CD4-positive, alpha-beta T cell treated with Interleukin-10 for 1 hour (primary cell): ENCODE data around the gene QTRT2.

Experiments used
- DNase-seq: peaks from one replicate; pipeline ENCODE4 v3.0.0-alpha.2; 2020

The QTRT2 gene

DNA sequence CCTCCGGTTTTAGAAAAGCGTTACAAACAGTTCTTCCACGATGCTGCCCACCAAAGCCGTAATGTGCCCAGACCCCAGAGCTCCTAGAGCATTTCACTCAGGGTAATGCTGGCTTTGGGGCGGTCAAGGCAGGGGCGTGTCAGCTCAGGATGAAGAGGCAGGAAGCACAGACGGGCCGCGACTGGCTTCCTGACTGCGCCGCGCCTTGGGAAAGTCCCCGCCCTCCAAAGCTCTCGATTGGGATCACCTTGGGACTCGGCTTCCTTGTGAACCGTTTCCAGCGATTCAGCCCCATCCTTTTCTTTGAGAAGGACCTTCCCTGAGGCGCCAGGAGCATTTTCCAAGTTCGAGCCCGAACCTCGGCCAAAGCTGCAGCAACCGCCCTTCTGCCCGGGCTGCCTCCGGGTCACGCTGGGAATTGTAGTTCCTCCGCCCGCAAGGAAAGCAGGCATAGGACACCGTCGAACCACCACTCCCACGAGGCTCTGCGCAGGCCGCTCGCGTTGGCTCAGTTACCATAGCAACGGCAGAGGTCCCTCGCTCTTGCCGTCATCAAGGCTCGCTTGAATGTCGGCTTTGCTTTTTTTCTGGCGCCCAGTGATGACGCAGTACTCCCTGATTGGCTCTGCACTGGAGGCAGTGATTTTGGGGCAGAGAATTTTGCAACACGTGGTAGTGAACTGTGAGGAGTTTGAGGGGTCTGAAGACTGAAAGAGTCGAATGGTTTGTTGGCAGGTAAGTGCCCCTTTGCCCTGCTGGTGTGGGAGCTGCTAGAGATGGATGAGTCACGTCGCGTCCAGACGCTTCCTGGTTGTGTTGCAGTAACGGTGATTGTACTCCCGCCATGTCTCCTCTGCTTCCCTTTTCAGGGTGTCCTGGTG is at the start of gene QTRT2, which contains the start of gene CCDC191:
TSS of gene QTRT2 (plus strand) at position 608 of the 881 bp plus-strand sequence. CDS start 8,521 bp downstream, outside the sequence.
TSS of gene CCDC191 (minus strand) at position 397 of the 881 bp plus-strand sequence. CDS start at position 337, 60 bp downstream.
- peak; percentile 99 for DNase-seq

- DNase-seq: no peak
These were observed 45.3 kb upstream of the QTRT2 start for GRCh38 chr3:114011059-114011797.

- no peak for DNase-seq
These were observed 42.3 kb upstream of the QTRT2 start for GRCh38 chr3:114014211-114014610.

- no peak for DNase-seq
These were observed 37.1 kb upstream of the QTRT2 start for GRCh38 chr3:114019486-114019885.

DNA sequence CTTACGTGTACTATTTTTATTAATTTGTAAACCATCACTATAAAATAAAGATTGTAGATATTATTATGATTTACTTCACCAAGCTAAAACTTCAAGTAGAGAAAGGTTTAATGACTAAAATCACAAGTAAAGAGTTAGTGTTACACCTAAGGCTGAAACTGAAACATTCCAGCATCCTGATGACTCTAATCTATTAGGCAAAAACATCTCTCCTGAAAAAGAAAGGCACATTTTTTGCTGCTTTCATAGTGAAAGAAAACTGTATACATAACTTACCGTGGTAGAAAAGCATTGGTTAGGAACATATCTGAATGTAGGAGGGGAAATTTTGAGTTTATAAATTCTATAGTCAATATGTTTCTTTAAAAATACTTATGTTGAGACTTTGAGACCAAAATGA is 35.6 kb upstream of the QTRT2 start:
- DNase-seq: no peak

GRCh38 chr3:114022145-114022802 is 34.3 kb upstream of the QTRT2 start:
- no peak for DNase-seq

DNA sequence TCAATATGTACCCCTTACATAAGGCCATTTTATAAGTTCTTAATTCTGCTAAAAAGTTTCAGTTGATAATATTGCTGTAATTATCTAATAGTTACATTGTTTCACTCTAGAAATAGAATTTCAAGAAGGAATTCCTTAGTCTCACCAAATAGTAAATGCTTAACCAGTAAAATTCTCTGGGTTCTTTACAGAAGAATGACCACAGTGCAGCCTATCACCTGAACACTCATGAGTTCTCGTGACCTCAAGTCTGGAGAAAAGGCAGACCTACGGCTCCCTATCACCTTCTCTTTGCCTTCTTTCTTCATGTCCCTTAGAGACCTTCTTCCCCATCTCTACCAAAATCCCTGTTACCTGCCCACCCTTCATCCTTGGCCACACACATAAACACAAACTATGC is 31.1 kb upstream of the QTRT2 start:
- DNase-seq: no peak

- DNase-seq: no peak
These were observed 30.2 kb upstream of the QTRT2 start for GRCh38 chr3:114026331-114026730.

DNA sequence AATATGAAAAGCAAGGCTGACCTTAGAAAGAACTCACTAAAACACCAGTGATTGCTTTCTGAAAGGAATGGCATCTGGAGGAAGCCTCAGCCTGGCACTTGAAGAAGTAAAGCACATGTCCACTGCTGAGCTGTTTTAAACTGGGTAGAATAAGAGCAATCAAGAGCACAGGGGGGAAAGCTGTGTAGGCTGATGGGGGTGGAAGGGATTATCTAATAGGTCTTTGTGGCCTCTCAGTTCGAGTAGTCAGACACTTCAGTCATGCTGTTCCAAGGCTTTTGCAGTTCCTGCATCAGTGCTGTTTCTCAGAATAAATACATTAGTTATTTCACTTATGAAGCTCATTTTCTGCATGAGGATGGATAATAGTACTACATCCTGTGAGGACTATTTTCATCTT is 22.8 kb upstream of the QTRT2 start:
- no peak for DNase-seq

DNA sequence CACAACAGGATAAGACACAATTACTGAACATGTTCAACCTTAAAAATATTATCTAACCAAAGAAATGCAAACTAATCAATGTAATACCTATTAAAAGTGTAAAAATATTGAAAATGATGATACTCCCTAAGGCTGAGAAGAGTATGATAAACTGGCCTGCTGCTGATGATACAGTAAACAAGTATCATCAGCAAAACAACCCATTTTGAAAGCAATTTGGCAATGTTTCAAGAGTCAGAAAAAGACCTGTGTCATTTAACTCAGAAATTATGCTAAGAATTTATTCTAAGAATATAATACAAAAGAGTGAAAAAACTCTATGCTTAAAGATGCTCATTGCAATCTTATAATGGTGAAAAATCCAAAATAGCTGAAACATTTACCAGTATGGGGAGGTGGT is 22.3 kb upstream of the QTRT2 start:
- DNase-seq: no peak

- no peak for DNase-seq
These were observed 21.6 kb upstream of the QTRT2 start for GRCh38 chr3:114034787-114035545.

- DNase-seq: no peak
These were observed 20.6 kb upstream of the QTRT2 start for GRCh38 chr3:114035896-114036295.

GRCh38 chr3:114043205-114043604 is 13.3 kb upstream of the QTRT2 start:
- DNase-seq: no peak

- no peak for DNase-seq
These were observed 4.3 kb upstream of the QTRT2 start for GRCh38 chr3:114052216-114052615.

- no peak for DNase-seq
These were observed 442 bp downstream of the QTRT2 start for GRCh38 chr3:114057011-114057347.

- no peak for DNase-seq
These were observed 2.1 kb downstream of the QTRT2 start for GRCh38 chr3:114058646-114059045.

- no peak for DNase-seq
These were observed 4.5 kb downstream of the QTRT2 start for GRCh38 chr3:114060906-114061655.

GRCh38 chr3:114067804-114068203 is 11.3 kb downstream of the QTRT2 start:
- no peak for DNase-seq

GRCh38 chr3:114068336-114068735 is 11.8 kb downstream of the QTRT2 start:
- no peak for DNase-seq

- no peak for DNase-seq
These were observed 15.2 kb downstream of the QTRT2 start for GRCh38 chr3:114071786-114072185.

DNA sequence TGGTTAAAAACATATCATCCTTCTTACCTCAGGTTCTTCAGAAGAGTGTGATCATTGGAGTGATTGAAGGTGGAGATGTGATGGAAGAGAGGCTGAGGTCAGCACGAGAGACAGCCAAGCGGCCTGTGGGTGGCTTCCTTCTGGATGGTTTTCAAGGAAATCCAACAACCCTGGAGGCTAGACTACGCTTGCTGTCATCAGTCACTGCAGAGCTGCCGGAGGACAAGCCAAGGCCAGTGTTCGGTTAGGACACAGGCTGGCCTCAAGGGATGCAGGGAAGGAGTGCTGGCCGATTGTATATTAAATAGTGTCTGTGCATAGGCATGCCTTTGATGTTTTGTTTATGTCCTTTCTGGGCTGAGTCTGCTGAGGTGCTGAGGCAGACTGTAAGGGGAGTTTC is 20.2 kb downstream of the QTRT2 start:
- DNase-seq: no peak

DNA sequence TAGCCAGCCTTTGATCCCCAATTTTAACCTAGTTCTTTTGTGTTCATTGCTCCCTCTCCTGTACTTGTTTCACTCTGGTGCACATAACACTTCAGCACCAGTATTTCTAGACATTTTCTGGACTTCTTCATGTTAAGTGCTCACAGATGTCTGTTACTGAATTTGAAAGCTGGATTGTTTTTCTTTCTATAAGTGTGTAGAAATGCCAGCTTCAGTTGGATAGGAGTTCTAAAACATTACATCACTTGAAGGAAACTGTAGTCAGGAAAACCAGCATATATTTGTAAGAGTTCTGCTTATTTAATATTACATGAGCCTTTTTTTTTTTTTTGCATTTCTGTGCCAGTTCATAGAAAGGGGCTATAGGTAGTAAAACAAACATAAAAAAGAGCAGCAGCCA is 21.6 kb downstream of the QTRT2 start:
- DNase-seq: no peak
